HCT116 (cell line): Measurements from ENCODE around the gene CDCP2. TPM values are rescaled to one million over a fixed set of nuclear protein-coding genes. Genes with fewer than 3 reads are reported as not detected.

Experiments
- ATAC-seq: fragments of 200-7000 bp; cut with Tn5 transposase; 2 replicates; pipeline ENCODE4 v1.9.1; 2020; ENCODE audit warnings: mild to moderate bottlenecking, moderate library complexity
- BruUV-seq: library from RNA; stranded (reverse); fragments of 400-500 nt; replicated peaks from 2 replicates; lab custom pipeline; 2021; lab: Mats Ljungman, UMichigan
- CTCF ChIA-PET: fragments of 300-600 bp; sonication (Branson Sonifier 250); formaldehyde crosslinking; loops from one replicate; lab custom pipeline; 2021; ENCODE audit warnings: antibody characterized with exemption; lab: Charles Lee
- POLR2A ChIA-PET: fragments of 300-600, 350-600 bp; sonication (Branson Sonifier 250); formaldehyde crosslinking; loops from one replicate; lab custom pipeline; 2021; ENCODE audit warnings: antibody characterized with exemption; lab: Charles Lee
- RAD21 ChIA-PET, 2 experiments: fragments of 300-600 bp; sonication (Branson Sonifier 250); formaldehyde crosslinking; loops; one replicate each; lab custom pipeline; 2023; ENCODE audit warnings: low total read pairs in 2 of 2; ENCODE audit not compliant: uncharacterized antibody in 2 of 2, unreplicated experiment in 2 of 2, low non-redundant PET in 1 of 2; lab: Charles Lee
- DNase-seq: peaks from one replicate; pipeline ENCODE4 v3.0.0-alpha.2; 2010; ENCODE audit warnings: low read depth, low spot score
- H2AFZ ChIP-seq: fragments of 200-600 bp; shearing (Covaris generic), sonication (generic); 2 replicates; pipeline ENCODE4 v1.6.1; 2017; ENCODE audit warnings: low read depth, mixed run types, mixed read lengths, antibody characterized with exemption, low read length; ENCODE audit not compliant: poor library complexity, severe bottlenecking
- H3K27ac ChIP-seq: 2 replicates; pipeline ENCODE4 v1.5.1; 2012; ENCODE audit warnings: low read depth, low read length
- H3K27me3 ChIP-seq: fragments of 200-600 bp; sonication (generic); 2 replicates; pipeline ENCODE4 v1.6.1; 2016; ENCODE audit warnings: mixed run types, low read length, mixed read lengths; ENCODE audit not compliant: insufficient read depth
- H3K36me3 ChIP-seq, 2 experiments: fragments of 200-500 bp in 1 of 2; fragments of 200-600 bp in 1 of 2; sonication (Bioruptor generic) in 1 of 2; sonication (generic) in 1 of 2; 2 replicates each; pipeline versions ENCODE4 v1.5.1 to v1.6.1; 2014 to 2016; ENCODE audit warnings: low read length in 2 of 2, inconsistent platforms in 1 of 2, mixed read lengths in 1 of 2, mixed run types in 1 of 2; ENCODE audit not compliant: insufficient read depth in 2 of 2, control insufficient read depth in 1 of 2
- H3K4me1 ChIP-seq, 2 experiments: fragments of 200-600 bp in 1 of 2; sonication (generic) in 1 of 2; 2 replicates each; pipeline versions ENCODE4 v1.5.1 to v1.6.1; 2012 to 2017; ENCODE audit warnings: low read length in 2 of 2, inconsistent platforms in 1 of 2, mild to moderate bottlenecking in 1 of 2, mixed read lengths in 1 of 2, mixed run types in 1 of 2, moderate library complexity in 1 of 2; ENCODE audit not compliant: insufficient read depth in 2 of 2, control insufficient read depth in 1 of 2
- H3K4me2 ChIP-seq: fragments of 200-600 bp; sonication (generic); 2 replicates; pipeline ENCODE4 v1.6.1; 2017; ENCODE audit warnings: mixed run types, low read length, mixed read lengths
- H3K4me3 ChIP-seq, 2 experiments: fragments of 200-600 bp in 1 of 2; sonication (generic) in 1 of 2; replicated peaks in 1 of 2; 2 replicates each; pipeline ENCODE4 v1.5.1; 2011 to 2016; ENCODE audit warnings: low read length in 2 of 2, control low read depth in 1 of 2, low read depth in 1 of 2, mild to moderate bottlenecking in 1 of 2, mixed read lengths in 1 of 2, mixed run types in 1 of 2
- H3K79me2 ChIP-seq: fragments of 200-600 bp; sonication (generic); 2 replicates; pipeline ENCODE4 v1.6.1; 2017; ENCODE audit warnings: mild to moderate bottlenecking, mixed run types, low read length, moderate library complexity, mixed read lengths; ENCODE audit not compliant: insufficient read depth
- H3K9ac ChIP-seq: fragments of 200-600 bp; sonication (generic); 2 replicates; pipeline ENCODE4 v1.6.1; 2016; ENCODE audit warnings: low read length, mixed read lengths
- H3K9me2 ChIP-seq: fragments of 200-600 bp; sonication (generic), shearing (Covaris generic); 2 replicates; pipeline ENCODE4 v1.6.1; 2017; ENCODE audit warnings: mixed run types, mild to moderate bottlenecking, moderate library complexity; ENCODE audit not compliant: insufficient read depth
- H3K9me3 ChIP-seq, 2 experiments: fragments of 200-500 bp in 1 of 2; fragments of 200-600 bp in 1 of 2; sonication (Bioruptor generic) in 1 of 2; sonication (generic) in 1 of 2; 2 replicates each; pipeline ENCODE4 v1.6.1; 2014 to 2017; ENCODE audit warnings: low read length in 2 of 2, mixed read lengths in 2 of 2, inconsistent platforms in 1 of 2, low read depth in 1 of 2, mild to moderate bottlenecking in 1 of 2, mixed run types in 1 of 2, moderate library complexity in 1 of 2; ENCODE audit not compliant: control insufficient read depth in 1 of 2, insufficient read depth in 1 of 2
- H4K20me1 ChIP-seq: fragments of 200-600 bp; sonication (generic), shearing (Covaris generic); 2 replicates; pipeline ENCODE4 v1.6.1; 2017; ENCODE audit warnings: mixed run types, mild to moderate bottlenecking, moderate library complexity; ENCODE audit not compliant: insufficient read depth
- ATF3 ChIP-seq: IDR thresholded peaks from 2 replicates; pipeline ENCODE4 v1.6.1; 2012
- CEBPB ChIP-seq: IDR thresholded peaks from 2 replicates; pipeline ENCODE4 v1.6.1; 2012; ENCODE audit warnings: low read depth
- EGR1 ChIP-seq: IDR thresholded peaks from 2 replicates; pipeline ENCODE4 v1.6.1; 2012; ENCODE audit warnings: low read depth
- EZH2 ChIP-seq: fragments of 200-600 bp; sonication (generic); IDR thresholded peaks from 2 replicates; pipeline ENCODE4 v1.6.1; 2017; ENCODE audit warnings: antibody characterized with exemption, mixed run types
- FOSL1 ChIP-seq: IDR thresholded peaks from 2 replicates; pipeline ENCODE4 v1.6.1; 2012; ENCODE audit warnings: low read depth
- JUND ChIP-seq: IDR thresholded peaks from 2 replicates; pipeline ENCODE4 v1.6.1; 2012
- POLR2A ChIP-seq: IDR thresholded peaks from 2 replicates; pipeline ENCODE4 v1.7.0; 2011; ENCODE audit warnings: borderline replicate concordance; ENCODE audit not compliant: insufficient read depth, insufficient read length; ENCODE audit errors: extremely low read depth
- POLR2AphosphoS5 ChIP-seq: IDR thresholded peaks from 2 replicates; pipeline ENCODE4 v1.6.1; 2011; ENCODE audit warnings: mild to moderate bottlenecking, low read depth, low read length, moderate library complexity
- RAD21 ChIP-seq: IDR thresholded peaks from 2 replicates; pipeline ENCODE4 v1.6.1; 2012; ENCODE audit warnings: low read depth, mild to moderate bottlenecking
- REST ChIP-seq: IDR thresholded peaks from 2 replicates; pipeline ENCODE4 v1.6.1; 2012; ENCODE audit warnings: low read depth
- SIN3A ChIP-seq: IDR thresholded peaks from 2 replicates; pipeline ENCODE4 v1.6.1; 2012; ENCODE audit warnings: low read depth
- SP1 ChIP-seq: IDR thresholded peaks from 2 replicates; pipeline ENCODE4 v1.6.1; 2012; ENCODE audit warnings: low read depth
- SRF ChIP-seq: IDR thresholded peaks from 2 replicates; pipeline ENCODE4 v1.6.1; 2012; ENCODE audit warnings: low read depth
- TCF7L2 ChIP-seq: IDR thresholded peaks from 2 replicates; pipeline ENCODE4 v1.7.0; 2011; ENCODE audit warnings: borderline replicate concordance, inconsistent platforms; ENCODE audit not compliant: insufficient read depth, insufficient read length; ENCODE audit errors: extremely low read depth
- YY1 ChIP-seq: IDR thresholded peaks from 2 replicates; pipeline ENCODE4 v1.6.1; 2011; ENCODE audit warnings: low read length, low read depth, moderate library complexity, mild to moderate bottlenecking; ENCODE audit not compliant: insufficient replicate concordance; ENCODE audit errors: extremely low read depth
- intact Hi-C: fragments of 100-400 bp; cut with micrococcal nuclease; formaldehyde crosslinking; loops from 2 replicates; pipeline ENCODE4 v1.10.0; 2022
- total RNA-seq: library from RNA; stranded (reverse); gene quantifications from one replicate; pipeline ENCODE4 v1.2.1, GENCODE V29; 2021; ENCODE audit not compliant: unreplicated experiment
- TF ChIP-seq, protein P1 (sequence below), 3 experiments: fragments of 200-600 bp in 1 of 3; sonication (generic) in 1 of 3; IDR thresholded peaks in 2 of 3; conservative IDR thresholded peaks in 1 of 3; 2 replicates each; pipeline ENCODE4 v1.5.1; 2012 to 2017; ENCODE audit warnings: low read depth in 2 of 3, low read length in 2 of 3, antibody characterized with exemption in 1 of 3, borderline replicate concordance in 1 of 3, control low read depth in 1 of 3, mild to moderate bottlenecking in 1 of 3, mixed read lengths in 1 of 3, mixed run types in 1 of 3, moderate library complexity in 1 of 3; ENCODE audit not compliant: insufficient read depth in 1 of 3
- TF ChIP-seq, protein P2 (sequence below): IDR thresholded peaks from 2 replicates; pipeline ENCODE4 v1.6.1; 2012
- TF ChIP-seq, protein P3 (sequence below): IDR thresholded peaks from 2 replicates; pipeline ENCODE4 v1.6.1; 2011; ENCODE audit warnings: mild to moderate bottlenecking, low read length, moderate library complexity; ENCODE audit not compliant: insufficient replicate concordance; ENCODE audit errors: extremely low read depth

The CDCP2 gene
- total RNA-seq, 1 experiment from 2014 or later, result 0.22 TPM

DNA sequence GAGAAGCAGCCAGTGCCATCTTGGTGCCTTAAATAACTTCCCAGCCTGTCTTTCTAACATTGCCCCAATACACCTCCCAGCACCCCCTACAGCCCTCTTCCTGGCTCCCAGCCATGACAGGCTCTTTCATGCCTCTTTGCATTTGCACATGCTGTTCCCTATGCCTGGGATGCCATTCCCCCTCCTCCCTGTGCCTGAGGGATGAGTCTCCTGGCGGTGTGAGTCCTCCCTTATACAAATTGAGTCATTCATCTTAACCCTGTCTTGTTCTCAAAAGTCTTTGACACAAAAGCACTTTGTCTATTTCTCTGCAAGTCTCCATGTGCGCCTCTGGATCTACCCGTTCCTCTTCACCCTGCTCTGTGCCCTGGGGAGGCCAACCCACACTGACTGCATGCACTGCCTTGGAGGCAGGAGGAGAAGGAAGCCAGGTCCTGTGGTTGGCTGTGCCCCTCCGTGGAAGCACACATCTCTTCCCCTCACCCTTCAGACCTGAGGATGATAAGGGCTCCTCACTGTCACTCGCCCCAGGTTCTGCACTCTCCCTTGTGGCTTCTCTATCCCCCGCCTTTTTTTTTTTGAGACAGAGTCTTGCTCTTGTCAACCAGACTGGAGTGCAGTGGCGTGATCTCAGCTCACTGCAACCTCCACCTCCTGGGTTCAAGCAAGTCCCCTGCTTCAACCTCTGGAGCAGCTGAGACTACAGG lies 25.1 kb downstream of the CDCP2 start:
- Histone ChIP-seq H3K27me3 (no peaks in the 10 kb centered on the region), H3K36me3 (no peaks in the 10 kb centered on the region), H3K9ac (no peak overlapping the region), H3K9me2 (no peaks in the 10 kb centered on the region), H3K79me2 (no peaks in the 10 kb centered on the region), H3K4me1 (no peaks in the 10 kb centered on the region), H3K4me3 (no peak overlapping the region), H3K4me2 (no peak overlapping the region), H4K20me1 (no peaks in the 10 kb centered on the region), H3K9me3 (no peaks in the 10 kb centered on the region), H3K27ac (no peak overlapping the region), H2AFZ (no peak overlapping the region)
- no peak for ATAC-seq
- ChIA-PET RAD21 (no interaction called here), POLR2A (no interaction called here), CTCF (interaction anchor here (1.1 kb wide), 1 partner anchor 361 kb away, joined by 3 read pairs; no protein-coding TSS in a partner anchor)
- no peak for TF ChIP-seq POLR2A
- TF ChIP-seq ATF3, result no peak
- TF ChIP-seq FOSL1, result no peak
- no peak for TF ChIP-seq SP1
- TF ChIP-seq, protein P1, sequence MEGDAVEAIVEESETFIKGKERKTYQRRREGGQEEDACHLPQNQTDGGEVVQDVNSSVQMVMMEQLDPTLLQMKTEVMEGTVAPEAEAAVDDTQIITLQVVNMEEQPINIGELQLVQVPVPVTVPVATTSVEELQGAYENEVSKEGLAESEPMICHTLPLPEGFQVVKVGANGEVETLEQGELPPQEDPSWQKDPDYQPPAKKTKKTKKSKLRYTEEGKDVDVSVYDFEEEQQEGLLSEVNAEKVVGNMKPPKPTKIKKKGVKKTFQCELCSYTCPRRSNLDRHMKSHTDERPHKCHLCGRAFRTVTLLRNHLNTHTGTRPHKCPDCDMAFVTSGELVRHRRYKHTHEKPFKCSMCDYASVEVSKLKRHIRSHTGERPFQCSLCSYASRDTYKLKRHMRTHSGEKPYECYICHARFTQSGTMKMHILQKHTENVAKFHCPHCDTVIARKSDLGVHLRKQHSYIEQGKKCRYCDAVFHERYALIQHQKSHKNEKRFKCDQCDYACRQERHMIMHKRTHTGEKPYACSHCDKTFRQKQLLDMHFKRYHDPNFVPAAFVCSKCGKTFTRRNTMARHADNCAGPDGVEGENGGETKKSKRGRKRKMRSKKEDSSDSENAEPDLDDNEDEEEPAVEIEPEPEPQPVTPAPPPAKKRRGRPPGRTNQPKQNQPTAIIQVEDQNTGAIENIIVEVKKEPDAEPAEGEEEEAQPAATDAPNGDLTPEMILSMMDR (IDR thresholded peaks at IDR 0.05 in 2 of 3, conservative IDR thresholded peaks at IDR 0.05 in 1 of 3; ENCODE audit: borderline replicate concordance in 1 of 3, insufficient read depth in 1 of 3, low read depth in 2 of 3, low read length in 2 of 3), result no peak
- TF ChIP-seq SIN3A, result no peak
- no peak for TF ChIP-seq EZH2
- no peak for TF ChIP-seq EGR1
- TF ChIP-seq SRF, result no peak
- TF ChIP-seq, protein P2, sequence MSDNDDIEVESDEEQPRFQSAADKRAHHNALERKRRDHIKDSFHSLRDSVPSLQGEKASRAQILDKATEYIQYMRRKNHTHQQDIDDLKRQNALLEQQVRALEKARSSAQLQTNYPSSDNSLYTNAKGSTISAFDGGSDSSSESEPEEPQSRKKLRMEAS, result no peak
- TF ChIP-seq CEBPB, result no peak
- TF ChIP-seq, protein P3, sequence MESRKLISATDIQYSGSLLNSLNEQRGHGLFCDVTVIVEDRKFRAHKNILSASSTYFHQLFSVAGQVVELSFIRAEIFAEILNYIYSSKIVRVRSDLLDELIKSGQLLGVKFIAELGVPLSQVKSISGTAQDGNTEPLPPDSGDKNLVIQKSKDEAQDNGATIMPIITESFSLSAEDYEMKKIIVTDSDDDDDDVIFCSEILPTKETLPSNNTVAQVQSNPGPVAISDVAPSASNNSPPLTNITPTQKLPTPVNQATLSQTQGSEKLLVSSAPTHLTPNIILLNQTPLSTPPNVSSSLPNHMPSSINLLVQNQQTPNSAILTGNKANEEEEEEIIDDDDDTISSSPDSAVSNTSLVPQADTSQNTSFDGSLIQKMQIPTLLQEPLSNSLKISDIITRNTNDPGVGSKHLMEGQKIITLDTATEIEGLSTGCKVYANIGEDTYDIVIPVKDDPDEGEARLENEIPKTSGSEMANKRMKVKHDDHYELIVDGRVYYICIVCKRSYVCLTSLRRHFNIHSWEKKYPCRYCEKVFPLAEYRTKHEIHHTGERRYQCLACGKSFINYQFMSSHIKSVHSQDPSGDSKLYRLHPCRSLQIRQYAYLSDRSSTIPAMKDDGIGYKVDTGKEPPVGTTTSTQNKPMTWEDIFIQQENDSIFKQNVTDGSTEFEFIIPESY, result no peak
- TF ChIP-seq TCF7L2, result no peak
- no peak for TF ChIP-seq JUND
- TF ChIP-seq REST, result no peak
- no peak for TF ChIP-seq YY1
- no peak for TF ChIP-seq RAD21
- no peak for TF ChIP-seq POLR2AphosphoS5
- DNase-seq, result no peak
- no TSS peak for BruUV-seq
- intact Hi-C loops, result no loop called here
